ENCODE data around the gene MLLT10. TPM values are rescaled to one million over a fixed set of nuclear protein-coding genes. Genes with fewer than 3 reads are reported as not detected.

The MLLT10 gene
- total RNA-seq, 1 experiment from 2014 or later, result 39.3 TPM

GRCh38 chr10:21497177-21497807 lies 36.7 kb upstream of the MLLT10 start:
- peak overlapping the region; percentile 88 for H3K4me3 ChIP-seq
- H3K9me3 ChIP-seq (replicated peaks), result no peaks in the 10 kb centered on the region
- no peaks in the 10 kb centered on the region for H3K36me3 ChIP-seq
- peaks cover 4% of the 10 kb centered on the region; the same call in 1 of the 2 replicates for H3K4me1 ChIP-seq
- DNase-seq, result peak; percentile 94 to 95
- no peaks in the 10 kb centered on the region for H3K27me3 ChIP-seq
- H3K27ac ChIP-seq, result no peak overlapping the region; the same call in 1 of the 2 replicates

GRCh38 chr10:21498377-21498776 lies 35.7 kb upstream of the MLLT10 start:
- no peaks in the 10 kb centered on the region for H3K27me3 ChIP-seq
- H3K36me3 ChIP-seq, result no peaks in the 10 kb centered on the region
- H3K4me1 ChIP-seq, result peaks cover 4% of the 10 kb centered on the region; the same call in 1 of the 2 replicates
- no peaks in the 10 kb centered on the region for H3K9me3 ChIP-seq (replicated peaks)
- H3K4me3 ChIP-seq, result no peak overlapping the region
- no peak overlapping the region for H3K27ac ChIP-seq
- DNase-seq, result no peak

- Histone ChIP-seq H3K4me3 (no peak overlapping the region), H3K9me3 (replicated peaks) (no peaks in the 10 kb centered on the region), H3K27ac (no peak overlapping the region), H3K4me1 (peaks cover 4% of the 10 kb centered on the region; the same call in 1 of the 2 replicates), H3K36me3 (no peaks in the 10 kb centered on the region), H3K27me3 (no peaks in the 10 kb centered on the region)
- no peak for DNase-seq
These were observed 35.0 kb upstream of the MLLT10 start for GRCh38 chr10:21498986-21499385.

GRCh38 chr10:21499701-21500577 lies 34.1 kb upstream of the MLLT10 start:
- Histone ChIP-seq H3K36me3 (no peaks in the 10 kb centered on the region), H3K27me3 (no peaks in the 10 kb centered on the region), H3K27ac (no peak overlapping the region), H3K4me3 (no peak overlapping the region), H3K9me3 (replicated peaks) (no peaks in the 10 kb centered on the region), H3K4me1 (peaks cover 4% of the 10 kb centered on the region; the same call in 1 of the 2 replicates)
- DNase-seq, result no peak

GRCh38 chr10:21500578-21500910 lies 33.5 kb upstream of the MLLT10 start:
- no peaks in the 10 kb centered on the region for H3K36me3 ChIP-seq
- H3K9me3 ChIP-seq (replicated peaks), result no peaks in the 10 kb centered on the region
- no peaks in the 10 kb centered on the region for H3K27me3 ChIP-seq
- no peak overlapping the region for H3K27ac ChIP-seq
- H3K4me1 ChIP-seq, result peaks cover 4% of the 10 kb centered on the region; the same call in 1 of the 2 replicates
- H3K4me3 ChIP-seq, result no peak overlapping the region
- no peak for DNase-seq

GRCh38 chr10:21501091-21501490 lies 32.9 kb upstream of the MLLT10 start:
- Histone ChIP-seq H3K27me3 (no peaks in the 10 kb centered on the region), H3K36me3 (no peaks in the 10 kb centered on the region), H3K27ac (no peak overlapping the region), H3K9me3 (replicated peaks) (no peaks in the 10 kb centered on the region), H3K4me3 (no peak overlapping the region), H3K4me1 (peaks cover 4% of the 10 kb centered on the region; the same call in 1 of the 2 replicates)
- no peak for DNase-seq

GRCh38 chr10:21501731-21502347 lies 32.2 kb upstream of the MLLT10 start:
- Histone ChIP-seq H3K9me3 (replicated peaks) (no peaks in the 10 kb centered on the region), H3K27me3 (no peaks in the 10 kb centered on the region), H3K4me1 (peaks cover 4% of the 10 kb centered on the region; the same call in 1 of the 2 replicates), H3K36me3 (no peaks in the 10 kb centered on the region), H3K27ac (no peak overlapping the region), H3K4me3 (no peak overlapping the region)
- no peak for DNase-seq

GRCh38 chr10:21502348-21502740 lies 31.7 kb upstream of the MLLT10 start:
- no peak overlapping the region for H3K4me3 ChIP-seq
- no peak overlapping the region for H3K27ac ChIP-seq
- DNase-seq, result no peak
- H3K4me1 ChIP-seq, result peaks cover 4% of the 10 kb centered on the region; the same call in 1 of the 2 replicates
- no peaks in the 10 kb centered on the region for H3K27me3 ChIP-seq
- H3K9me3 ChIP-seq (replicated peaks), result no peaks in the 10 kb centered on the region
- no peaks in the 10 kb centered on the region for H3K36me3 ChIP-seq

GRCh38 chr10:21503542-21503941 lies 30.5 kb upstream of the MLLT10 start:
- Histone ChIP-seq H3K4me1 (no peaks in the 10 kb centered on the region), H3K27me3 (no peaks in the 10 kb centered on the region), H3K4me3 (no peak overlapping the region), H3K27ac (no peak overlapping the region), H3K9me3 (replicated peaks) (no peaks in the 10 kb centered on the region), H3K36me3 (no peaks in the 10 kb centered on the region)
- no peak for DNase-seq

- no peak for DNase-seq
- Histone ChIP-seq H3K27ac (no peak overlapping the region), H3K9me3 (replicated peaks) (no peaks in the 10 kb centered on the region), H3K4me3 (no peak overlapping the region), H3K27me3 (no peaks in the 10 kb centered on the region), H3K36me3 (no peaks in the 10 kb centered on the region), H3K4me1 (no peaks in the 10 kb centered on the region)
These were observed 28.2 kb upstream of the MLLT10 start for GRCh38 chr10:21505711-21506278.

GRCh38 chr10:21506351-21506750 lies 27.7 kb upstream of the MLLT10 start:
- no peaks in the 10 kb centered on the region for H3K9me3 ChIP-seq (replicated peaks)
- no peaks in the 10 kb centered on the region for H3K36me3 ChIP-seq
- H3K27me3 ChIP-seq, result no peaks in the 10 kb centered on the region
- DNase-seq, result no peak
- no peaks in the 10 kb centered on the region for H3K4me1 ChIP-seq
- H3K27ac ChIP-seq, result no peak overlapping the region
- no peak overlapping the region for H3K4me3 ChIP-seq

GRCh38 chr10:21507150-21507549 lies 26.9 kb upstream of the MLLT10 start:
- Histone ChIP-seq H3K27ac (no peak overlapping the region), H3K36me3 (no peaks in the 10 kb centered on the region), H3K27me3 (no peaks in the 10 kb centered on the region), H3K9me3 (replicated peaks) (no peaks in the 10 kb centered on the region), H3K4me1 (no peaks in the 10 kb centered on the region), H3K4me3 (no peak overlapping the region)
- DNase-seq, result no peak

- H3K4me3 ChIP-seq, result no peak overlapping the region
These were observed 25.2 kb upstream of the MLLT10 start for GRCh38 chr10:21508706-21509331.

GRCh38 chr10:21509341-21510240 lies 24.4 kb upstream of the MLLT10 start:
- no peaks in the 10 kb centered on the region for H3K27me3 ChIP-seq
- no peaks in the 10 kb centered on the region for H3K4me1 ChIP-seq
- no peak overlapping the region for H3K27ac ChIP-seq
- H3K36me3 ChIP-seq, result no peaks in the 10 kb centered on the region
- no peak for DNase-seq
- no peak overlapping the region for H3K4me3 ChIP-seq
- H3K9me3 ChIP-seq (replicated peaks), result no peaks in the 10 kb centered on the region

More at GRCh38 chr10:21508706-21509331, 25.2 kb upstream of the MLLT10 start:
- no peak overlapping the region for H3K27ac ChIP-seq
- no peak for DNase-seq
- H3K27me3 ChIP-seq, result no peaks in the 10 kb centered on the region
- no peaks in the 10 kb centered on the region for H3K9me3 ChIP-seq (replicated peaks)
- H3K36me3 ChIP-seq, result no peaks in the 10 kb centered on the region
- H3K4me1 ChIP-seq, result no peaks in the 10 kb centered on the region

Measured in SJCRH30 (cell line).